ENCODE data around the gene BTNL3. TPM values are rescaled to one million over a fixed set of nuclear protein-coding genes. Genes with fewer than 3 reads are reported as not detected.

Gene BTNL3
- total and polyA plus RNA-seq, 10 of the 15 experiments (the other 5 are each of a cell fraction or from before 2014, with no cell fraction given): 0.39 TPM; not detected in 9

GRCh38 chr5:180975338-180975737, 13.3 kb upstream of the BTNL3 start:
- BruUV-seq (replicated peaks): no TSS peak
- no peaks in the 10 kb centered on the region for H3K27me3 ChIP-seq (replicated peaks in 1 of 2; ENCODE audit: control insufficient read depth in 2 of 2, insufficient read depth in 2 of 2, low read length in 1 of 2)
- in situ Hi-C loops (cut with MboI): no loop called here
- ChIA-PET CTCF (interaction anchor here (0.5 to 2.7 kb wide), 7 partner anchors 9 to 106 kb away, joined by 3 to 14 read pairs (median 4); partner anchors contain the start of gene BTNL3), RAD21 (ENCODE audit: unreplicated experiment) (interaction anchor here (0.8 to 2.9 kb wide), 12 partner anchors 9 to 182 kb away, joined by 3 to 16 read pairs (median 4); no protein-coding TSS in a partner anchor), SMC1A (ENCODE audit: uncharacterized antibody, unreplicated experiment) (interaction anchor here (0.7 to 2.4 kb wide), 20 partner anchors 8 to 182 kb away, joined by 3 to 11 read pairs (median 4); partner anchors contain the start of gene BTNL9), POLR2A (interaction anchor here (0.5 to 1.3 kb wide), 5 partner anchors 32 to 176 kb away, joined by 3 to 4 read pairs (median 4); no protein-coding TSS in a partner anchor)
- no peaks in the 10 kb centered on the region; the same call in none of the 3 replicates for H3K9me3 ChIP-seq (replicated peaks; ENCODE audit: control insufficient read depth, insufficient read depth, low read length)
- H3K79me2 ChIP-seq (ENCODE audit: control insufficient read depth, insufficient read depth, low read length): no peaks in the 10 kb centered on the region
- FAIRE-seq (peak; percentile 88), DNase-seq (ENCODE audit: low read depth, low spot score) (peak; percentile 83), ATAC-seq (peak; percentile 99)
- H3K4me2 ChIP-seq (ENCODE audit: control insufficient read depth, insufficient read depth): peak overlapping the region; percentile 62
- intact Hi-C loops (cut with micrococcal nuclease; ENCODE audit: unreplicated experiment): loop anchor here (10.0 kb wide), 1 partner anchor 179 kb away; no protein-coding TSS in a partner anchor
- H3K4me1 ChIP-seq (ENCODE audit: control insufficient read depth, insufficient read depth, low read length): peaks cover 12% of the 10 kb centered on the region
- H3K4me3 ChIP-seq: no peak overlapping the region
- peak overlapping the region; percentile 33; the same call in 1 of the 2 replicates for H3K27ac ChIP-seq (ENCODE audit: control insufficient read depth, insufficient read depth)
- H2AFZ ChIP-seq (ENCODE audit: control insufficient read depth, low read depth, low read length): peak overlapping the region; percentile 71
- no peak overlapping the region for H3K9ac ChIP-seq (ENCODE audit: control insufficient read depth, insufficient read depth, low read length)
- 4% methylated on average over 2 of the region's 2 CpGs for WGBS (ENCODE audit: insufficient coverage, insufficient replicate concordance, low lambda C conversion rate, missing lambda C conversion rate)
- no peaks in the 10 kb centered on the region for H3K36me3 ChIP-seq (ENCODE audit: control insufficient read depth in 2 of 2, insufficient read depth in 2 of 2, low read length in 1 of 2)
- H4K20me1 ChIP-seq (ENCODE audit: control insufficient read depth, insufficient read depth): no peaks in the 10 kb centered on the region
- no peak for TF ChIP-seq LARP7 (IDR thresholded peaks at IDR 0.05)
- TF ChIP-seq HDGF (IDR thresholded peaks at IDR 0.05): no peak
- TF ChIP-seq ELK1 (IDR thresholded peaks at IDR 0.05; ENCODE audit: low read depth, low read length): no peak
- no peak for TF ChIP-seq ZZZ3 (IDR thresholded peaks at IDR 0.05; ENCODE audit: control insufficient read depth, insufficient read length, low read depth)
- no peak for TF ChIP-seq CHD1 (IDR thresholded peaks at IDR 0.05; ENCODE audit: low read depth, low read length)
- TF ChIP-seq DPF2 (IDR thresholded peaks at IDR 0.05): 0 out of 2 replicates have a peak, but pooled peaks have one; percentile 56
- no peak for TF ChIP-seq SIN3A (IDR thresholded peaks at IDR 0.05; ENCODE audit: low read depth, low read length)
- TF ChIP-seq HCFC1 (IDR thresholded peaks at IDR 0.05; ENCODE audit: low read length): no peak
- no peak for TF ChIP-seq CEBPB (IDR thresholded peaks at IDR 0.05; ENCODE audit: borderline replicate concordance in 1 of 2, low read depth in 2 of 2, low read length in 2 of 2)
- no peak for TF ChIP-seq MXI1 (IDR thresholded peaks at IDR 0.05; ENCODE audit: low read depth, low read length)
- TF ChIP-seq EP300 (IDR thresholded peaks at IDR 0.05; ENCODE audit: borderline replicate concordance in 1 of 2, control insufficient read depth in 1 of 2, low read depth in 2 of 2, low read length in 2 of 2): peak; percentile 22 to 27; a peak in 2 of 4 replicates
- 0 out of 3 replicates have a peak, but pooled peaks have one; percentile 44 for TF ChIP-seq POU2F2 (IDR thresholded peaks at IDR 0.05; ENCODE audit: borderline replicate concordance, low read depth, low read length)
- peak; percentile 97 for TF ChIP-seq MEF2B (IDR thresholded peaks at IDR 0.05; ENCODE audit: partially characterized antibody, poor library complexity, severe bottlenecking)
- TF ChIP-seq NBN (IDR thresholded peaks at IDR 0.05): peak; percentile 53; the same call in 1 of the 2 replicates
- TF ChIP-seq GABPA (IDR thresholded peaks at IDR 0.05; ENCODE audit: low read depth): no peak
- 0 out of 2 replicates have a peak, but pooled peaks have one; percentile 35 for TF ChIP-seq MLLT1 (IDR thresholded peaks at IDR 0.05)
- TF ChIP-seq RFX5 (IDR thresholded peaks at IDR 0.05; ENCODE audit: low read depth, low read length): no peak
- TF ChIP-seq PKNOX1 (IDR thresholded peaks at IDR 0.05): 0 out of 2 replicates have a peak, but pooled peaks have one; percentile 18
- peak; percentile 86 for TF ChIP-seq NR2F1 (conservative IDR thresholded peaks at IDR 0.05)
- peak; percentile 93 for TF ChIP-seq RELA (IDR thresholded peaks at IDR 0.05; ENCODE audit: borderline replicate concordance, partially characterized antibody)
- no peak for TF ChIP-seq RB1 (IDR thresholded peaks at IDR 0.05; ENCODE audit: borderline replicate concordance)
- no peak for TF ChIP-seq YY1 (IDR thresholded peaks at IDR 0.05; ENCODE audit: low read depth, low read length)
